ENCODE data around the gene H1-8.

The H1-8 gene

DNA sequence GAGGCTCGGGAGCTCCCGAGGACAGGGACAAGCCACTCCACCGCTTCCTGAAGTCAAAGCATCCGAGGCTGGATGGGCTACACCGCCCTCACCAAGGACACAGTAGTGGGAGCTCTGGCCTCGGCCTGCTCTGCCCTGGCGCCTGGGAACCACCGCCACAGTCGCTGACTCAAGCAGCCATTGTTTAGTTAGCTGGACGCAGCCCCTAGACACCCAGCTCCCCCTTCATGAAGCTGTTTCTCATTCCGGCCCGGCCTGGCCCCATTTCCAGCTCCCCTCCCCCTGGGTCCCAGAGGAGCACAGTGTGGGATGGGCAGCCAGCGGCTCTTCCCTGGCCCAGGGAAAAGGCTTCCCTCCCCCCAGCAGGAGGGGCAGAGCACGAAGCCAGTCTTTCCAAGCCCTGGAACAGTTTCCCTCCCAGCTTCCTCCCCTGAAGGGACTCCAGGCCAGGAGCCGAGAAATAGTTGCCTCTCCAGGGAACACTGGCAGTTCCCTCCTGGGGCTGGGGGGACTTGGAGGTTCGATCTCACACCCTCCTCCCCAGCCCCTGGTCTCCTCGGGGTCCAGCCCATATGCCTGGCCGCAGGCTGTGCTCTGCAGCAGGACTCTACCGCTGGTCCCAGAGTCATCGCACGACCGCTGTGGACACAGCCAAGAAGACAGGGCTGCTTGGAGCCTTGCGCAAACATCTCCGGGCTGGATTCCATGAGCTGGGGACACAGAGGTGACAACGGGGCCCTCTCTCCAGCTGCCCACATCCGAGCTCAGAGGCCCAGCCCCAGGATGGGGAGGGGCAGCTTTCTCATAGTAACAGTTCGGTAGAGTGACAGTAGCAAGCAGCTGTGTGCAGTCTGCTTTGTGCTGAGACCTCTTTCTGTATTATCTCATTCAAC is 53.5 kb downstream of the H1-8 start:
- TF ChIP-seq, protein P1, sequence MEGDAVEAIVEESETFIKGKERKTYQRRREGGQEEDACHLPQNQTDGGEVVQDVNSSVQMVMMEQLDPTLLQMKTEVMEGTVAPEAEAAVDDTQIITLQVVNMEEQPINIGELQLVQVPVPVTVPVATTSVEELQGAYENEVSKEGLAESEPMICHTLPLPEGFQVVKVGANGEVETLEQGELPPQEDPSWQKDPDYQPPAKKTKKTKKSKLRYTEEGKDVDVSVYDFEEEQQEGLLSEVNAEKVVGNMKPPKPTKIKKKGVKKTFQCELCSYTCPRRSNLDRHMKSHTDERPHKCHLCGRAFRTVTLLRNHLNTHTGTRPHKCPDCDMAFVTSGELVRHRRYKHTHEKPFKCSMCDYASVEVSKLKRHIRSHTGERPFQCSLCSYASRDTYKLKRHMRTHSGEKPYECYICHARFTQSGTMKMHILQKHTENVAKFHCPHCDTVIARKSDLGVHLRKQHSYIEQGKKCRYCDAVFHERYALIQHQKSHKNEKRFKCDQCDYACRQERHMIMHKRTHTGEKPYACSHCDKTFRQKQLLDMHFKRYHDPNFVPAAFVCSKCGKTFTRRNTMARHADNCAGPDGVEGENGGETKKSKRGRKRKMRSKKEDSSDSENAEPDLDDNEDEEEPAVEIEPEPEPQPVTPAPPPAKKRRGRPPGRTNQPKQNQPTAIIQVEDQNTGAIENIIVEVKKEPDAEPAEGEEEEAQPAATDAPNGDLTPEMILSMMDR (IDR thresholded peaks at IDR 0.05) = no peak

DNA sequence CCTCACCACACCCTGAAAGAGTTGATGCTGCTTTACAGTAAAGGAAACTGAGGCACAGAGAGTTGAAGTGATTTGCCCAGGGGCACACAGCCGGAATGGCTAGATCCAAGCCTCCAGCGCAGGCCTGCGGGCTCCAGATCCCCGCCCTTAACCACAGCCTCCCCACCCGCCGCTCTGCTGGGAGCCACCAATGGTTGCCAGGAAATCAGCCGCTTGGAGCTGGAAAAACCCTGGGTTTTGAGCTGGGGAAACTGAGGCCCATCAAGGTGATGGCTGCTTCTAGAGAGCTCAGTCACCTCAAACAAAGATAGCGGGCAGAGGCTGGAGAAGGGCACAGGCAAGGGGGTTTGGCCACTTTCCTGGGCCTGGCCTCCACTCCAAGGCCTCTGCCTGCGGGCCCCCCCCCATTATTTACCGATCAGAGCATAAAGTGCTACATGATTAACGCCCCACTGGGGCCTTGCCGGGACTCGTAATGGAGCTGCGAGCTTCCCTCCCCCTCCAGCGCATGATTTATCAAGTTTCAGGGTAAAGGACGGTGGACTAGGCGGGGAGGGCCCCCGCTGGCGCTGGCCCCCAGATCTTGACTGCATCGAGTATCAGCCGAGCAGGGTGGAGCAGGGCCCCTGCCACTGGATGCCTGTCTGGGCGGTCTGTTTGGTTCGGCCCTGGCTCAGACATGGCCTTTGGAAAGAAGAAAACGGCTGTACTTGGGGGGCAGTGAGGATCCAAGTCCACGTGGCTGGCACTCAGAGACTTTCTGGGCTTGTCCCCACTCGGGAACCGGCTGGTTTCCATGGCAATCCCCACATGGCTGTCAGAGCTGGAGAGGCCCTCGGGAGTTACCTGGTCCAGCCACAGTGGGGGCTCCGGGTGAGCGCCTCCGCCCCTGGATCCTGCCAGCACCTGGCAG is 54.4 kb downstream of the H1-8 start:
- TF ChIP-seq, protein P1 (IDR thresholded peaks at IDR 0.05) = no peak

DNA sequence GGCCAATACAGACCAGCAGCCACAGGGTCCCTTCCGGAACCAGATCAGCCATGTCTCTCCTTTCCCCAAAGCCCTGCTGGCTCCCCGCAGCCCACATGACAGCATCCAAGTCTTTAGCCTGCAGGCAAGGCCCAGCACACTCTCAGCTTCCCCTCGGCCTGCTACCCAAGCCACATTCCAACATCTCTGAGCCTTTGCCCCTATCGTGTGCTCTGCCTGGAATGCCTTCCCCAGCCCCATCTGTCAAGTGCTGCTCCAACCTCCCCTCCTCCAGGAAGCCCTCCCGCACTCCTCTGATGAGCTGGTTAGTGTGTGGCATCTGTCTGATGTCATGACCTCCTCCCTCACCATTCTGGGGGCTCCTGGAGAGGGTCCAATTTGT is 55.0 kb downstream of the H1-8 start:
- TF ChIP-seq, protein P1 (IDR thresholded peaks at IDR 0.05) = no peak

DNA sequence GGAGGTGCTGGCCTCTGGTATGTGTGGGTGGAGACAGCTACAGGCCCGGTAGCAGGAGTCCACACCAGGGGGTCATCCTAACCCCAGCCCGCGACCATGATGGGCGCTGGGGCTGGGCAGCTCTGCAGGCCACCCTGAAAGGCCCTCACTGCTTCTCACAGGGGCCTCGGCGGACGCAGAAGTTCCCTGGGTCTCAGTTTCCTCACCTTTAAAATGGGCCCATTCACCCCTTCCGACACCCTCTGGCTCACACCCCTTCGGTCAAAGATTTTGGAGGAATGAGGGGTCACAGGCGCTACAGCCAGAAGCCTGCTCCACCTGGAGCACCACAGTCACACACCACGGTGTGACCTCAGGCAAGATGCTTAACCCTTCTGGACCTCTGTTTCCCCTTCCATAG is 55.5 kb downstream of the H1-8 start:
- TF ChIP-seq, protein P1 (IDR thresholded peaks at IDR 0.05) = no peak

DNA sequence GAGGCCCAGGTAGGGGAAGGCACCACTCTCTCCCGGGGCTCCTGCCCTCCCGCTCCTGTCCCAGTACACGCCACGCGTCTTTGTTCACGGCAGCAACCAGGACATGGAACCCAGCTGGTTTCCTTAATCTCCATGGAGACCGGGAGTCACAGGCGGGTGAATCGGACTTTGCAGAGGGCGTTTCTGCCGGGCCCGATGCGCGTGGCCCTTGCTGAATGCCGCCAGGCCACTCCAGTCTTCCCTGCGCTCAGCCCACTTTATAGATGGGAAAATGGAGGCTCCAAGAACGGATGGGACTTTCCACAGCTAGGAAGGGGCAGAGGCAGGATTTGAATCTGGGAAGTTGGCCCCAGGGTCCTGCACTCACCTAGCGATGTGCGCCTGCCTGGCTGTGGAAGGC is 56.1 kb downstream of the H1-8 start:
- TF ChIP-seq, protein P1 (IDR thresholded peaks at IDR 0.05) = no peak

DNA sequence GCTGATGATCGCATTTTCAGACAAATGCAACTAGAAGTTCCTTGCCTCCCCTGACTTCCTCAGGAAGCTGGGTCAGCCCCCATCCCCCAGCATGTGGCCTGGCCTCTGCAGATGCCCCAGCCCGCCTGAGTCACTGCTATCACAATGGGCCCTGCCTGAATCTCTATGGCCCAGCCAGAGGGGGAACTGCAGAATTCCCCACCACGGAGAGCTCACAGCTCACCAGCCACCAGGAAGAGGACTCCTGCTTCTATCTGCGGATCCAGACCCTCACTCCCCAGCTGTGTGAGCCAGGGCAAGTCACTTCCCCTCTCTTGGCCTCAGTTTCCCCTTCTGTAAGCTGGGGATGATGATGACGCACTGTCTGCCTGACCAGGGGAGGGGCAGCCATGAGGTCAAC is 56.6 kb downstream of the H1-8 start:
- TF ChIP-seq, protein P1 (IDR thresholded peaks at IDR 0.05) = no peak

DNA sequence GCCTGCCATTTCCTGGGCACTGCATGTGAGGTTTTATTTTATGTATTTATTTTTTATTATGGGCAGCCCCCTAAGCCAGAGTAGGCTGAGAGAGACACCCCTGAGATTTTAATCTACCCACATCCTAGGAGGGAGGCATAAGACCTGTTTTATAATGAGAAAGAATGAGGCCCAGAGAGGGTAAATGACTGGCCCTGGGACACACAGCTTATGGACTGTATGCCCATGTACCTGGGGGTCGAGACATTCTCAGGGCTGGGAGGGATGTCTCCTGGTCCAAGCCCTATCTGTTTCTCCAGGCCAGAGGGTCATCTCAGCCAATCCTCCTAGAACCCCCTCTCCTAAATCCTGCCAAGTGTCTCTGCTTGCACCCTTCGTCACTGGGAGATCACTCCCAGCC is 57.4 kb downstream of the H1-8 start:
- TF ChIP-seq, protein P1 (IDR thresholded peaks at IDR 0.05) = no peak
